NCI-H460 (cell line): ENCODE measurements around the gene MAP3K6. TPM values are rescaled to one million over a fixed set of nuclear protein-coding genes. Genes with fewer than 3 reads are reported as not detected.
"Not testable (repeated sequence)": the region's sequence is repeated elsewhere in the genome, so short reads cannot be mapped to it uniquely, and the experiment has no call there.

ENCODE experiments used
- DNase-seq: peaks from one replicate; pipeline ENCODE4 v3.0.0-alpha.2; 2016; ENCODE audit warnings: low read depth; ENCODE audit errors: extremely low read depth
- polyA plus RNA-seq: library from polyadenylated mRNA; depleted of rRNA; stranded (reverse); fragments of >200 nt; gene quantifications from 2 replicates; pipeline ENCODE4 v1.2.3, GENCODE V29; 2014; cell fraction: nucleus; rRNA removed
- total RNA-seq: library from RNA; depleted of rRNA; stranded (reverse); fragments of >200 nt; shearing (Covaris generic); gene quantifications from 2 replicates; pipeline ENCODE4 v1.2.3, GENCODE V29; 2014; rRNA removed

Gene MAP3K6, protein sequence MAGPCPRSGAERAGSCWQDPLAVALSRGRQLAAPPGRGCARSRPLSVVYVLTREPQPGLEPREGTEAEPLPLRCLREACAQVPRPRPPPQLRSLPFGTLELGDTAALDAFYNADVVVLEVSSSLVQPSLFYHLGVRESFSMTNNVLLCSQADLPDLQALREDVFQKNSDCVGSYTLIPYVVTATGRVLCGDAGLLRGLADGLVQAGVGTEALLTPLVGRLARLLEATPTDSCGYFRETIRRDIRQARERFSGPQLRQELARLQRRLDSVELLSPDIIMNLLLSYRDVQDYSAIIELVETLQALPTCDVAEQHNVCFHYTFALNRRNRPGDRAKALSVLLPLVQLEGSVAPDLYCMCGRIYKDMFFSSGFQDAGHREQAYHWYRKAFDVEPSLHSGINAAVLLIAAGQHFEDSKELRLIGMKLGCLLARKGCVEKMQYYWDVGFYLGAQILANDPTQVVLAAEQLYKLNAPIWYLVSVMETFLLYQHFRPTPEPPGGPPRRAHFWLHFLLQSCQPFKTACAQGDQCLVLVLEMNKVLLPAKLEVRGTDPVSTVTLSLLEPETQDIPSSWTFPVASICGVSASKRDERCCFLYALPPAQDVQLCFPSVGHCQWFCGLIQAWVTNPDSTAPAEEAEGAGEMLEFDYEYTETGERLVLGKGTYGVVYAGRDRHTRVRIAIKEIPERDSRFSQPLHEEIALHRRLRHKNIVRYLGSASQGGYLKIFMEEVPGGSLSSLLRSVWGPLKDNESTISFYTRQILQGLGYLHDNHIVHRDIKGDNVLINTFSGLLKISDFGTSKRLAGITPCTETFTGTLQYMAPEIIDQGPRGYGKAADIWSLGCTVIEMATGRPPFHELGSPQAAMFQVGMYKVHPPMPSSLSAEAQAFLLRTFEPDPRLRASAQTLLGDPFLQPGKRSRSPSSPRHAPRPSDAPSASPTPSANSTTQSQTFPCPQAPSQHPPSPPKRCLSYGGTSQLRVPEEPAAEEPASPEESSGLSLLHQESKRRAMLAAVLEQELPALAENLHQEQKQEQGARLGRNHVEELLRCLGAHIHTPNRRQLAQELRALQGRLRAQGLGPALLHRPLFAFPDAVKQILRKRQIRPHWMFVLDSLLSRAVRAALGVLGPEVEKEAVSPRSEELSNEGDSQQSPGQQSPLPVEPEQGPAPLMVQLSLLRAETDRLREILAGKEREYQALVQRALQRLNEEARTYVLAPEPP (N-terminal part only)
- total RNA-seq: 2.7 and 4.4 TPM in 2 replicates
- polyA plus RNA-seq: 23.6 and 25.4 TPM in 2 replicates

DNA sequence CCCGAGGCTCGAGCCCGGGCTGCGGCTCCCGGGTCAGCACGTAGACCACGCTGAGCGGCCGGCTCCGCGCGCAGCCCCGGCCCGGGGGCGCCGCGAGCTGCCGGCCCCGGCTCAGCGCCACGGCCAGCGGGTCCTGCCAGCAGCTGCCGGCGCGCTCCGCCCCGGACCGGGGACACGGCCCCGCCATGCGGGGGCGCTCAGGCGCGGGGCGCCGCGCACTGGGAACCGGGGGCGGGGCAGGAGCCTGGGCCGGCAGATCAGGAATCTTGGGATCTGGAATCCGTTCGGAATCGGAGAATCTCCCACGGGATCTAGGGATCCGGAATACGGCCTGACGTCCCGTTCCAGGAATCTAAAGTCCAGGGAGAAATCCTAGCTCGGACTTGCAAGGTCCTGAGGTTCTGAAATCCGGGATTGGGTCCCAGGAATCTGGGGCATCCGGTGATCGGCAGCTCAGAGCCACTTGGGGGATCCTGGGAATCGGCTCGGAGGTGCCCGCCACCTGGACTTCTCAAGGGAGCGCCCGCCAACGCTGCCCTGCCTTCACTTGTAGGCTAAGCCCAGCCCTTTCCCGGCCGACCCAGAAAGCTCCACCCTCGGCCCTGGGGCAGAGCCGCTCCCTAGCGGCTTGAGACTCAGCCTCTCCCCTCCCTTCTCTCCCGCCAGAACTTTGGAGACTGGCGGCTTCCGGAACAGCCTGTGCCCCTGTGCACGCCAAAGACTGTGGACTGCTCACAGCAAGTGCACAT is at the start of gene MAP3K6:
MAP3K6 (minus strand) TSS at position 551 of the 749 bp plus-strand sequence; CDS start at position 187, 364 bp downstream.
- DNase-seq: peak; percentile 45

DNA sequence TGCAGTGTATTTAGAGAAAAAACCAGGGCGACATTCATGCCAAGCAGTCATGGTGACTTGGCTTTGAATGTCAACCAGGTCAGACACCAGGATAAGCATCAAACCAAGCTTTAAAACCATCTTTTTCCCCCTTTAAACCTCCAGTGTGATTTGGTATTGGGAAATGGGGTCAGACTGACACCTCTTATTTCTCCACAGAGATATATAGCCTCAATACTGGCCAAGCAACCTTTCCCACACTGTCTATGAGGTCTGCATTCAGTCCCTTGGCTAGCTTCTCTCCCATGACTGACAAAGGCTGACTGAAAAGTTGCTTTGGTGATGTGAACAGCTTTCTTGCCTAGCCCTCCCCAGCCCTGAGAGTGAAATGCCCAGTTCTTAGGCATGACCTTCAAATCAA is 47.3 kb upstream of the MAP3K6 start:
- no peak for DNase-seq

DNA sequence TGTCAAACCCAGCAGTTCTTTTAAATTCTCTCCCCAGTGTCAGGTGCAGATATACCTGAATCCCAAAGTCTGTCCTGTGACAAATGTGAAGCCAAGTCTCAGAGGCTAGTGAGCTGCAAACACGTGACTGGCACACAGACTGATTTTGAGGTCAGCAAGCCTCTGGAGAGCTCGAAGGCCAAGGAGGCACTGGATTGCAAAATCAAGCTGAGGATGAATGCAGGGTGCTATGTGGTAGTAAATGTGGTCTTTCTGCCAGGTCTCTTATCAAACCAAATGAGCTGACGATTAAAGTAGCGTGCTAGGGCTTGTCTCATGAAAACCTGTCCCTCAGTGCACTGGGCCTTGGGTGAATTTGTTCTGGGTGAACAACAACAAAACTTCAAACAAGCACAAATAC is 46.2 kb upstream of the MAP3K6 start:
- DNase-seq: no peak

DNA sequence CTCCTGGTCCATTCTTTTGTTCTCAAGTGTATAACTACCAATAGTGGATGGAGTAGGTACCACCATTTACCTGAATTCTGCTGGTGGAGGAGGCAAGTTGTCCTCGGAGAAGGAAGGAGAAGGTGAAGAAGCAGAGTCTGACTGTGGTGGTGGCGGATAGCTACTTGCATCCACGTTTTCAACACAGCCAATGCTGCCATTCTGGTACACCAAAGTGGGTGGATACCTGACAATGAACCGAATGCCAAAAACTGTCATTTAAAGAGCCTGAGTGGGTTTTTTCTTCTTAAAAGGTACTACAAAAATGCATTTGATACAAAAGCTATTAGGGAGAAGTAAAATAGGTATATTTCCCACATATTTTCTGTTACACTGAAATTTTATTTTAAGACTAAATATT is 45.7 kb upstream of the MAP3K6 start:
- no peak for DNase-seq

DNA sequence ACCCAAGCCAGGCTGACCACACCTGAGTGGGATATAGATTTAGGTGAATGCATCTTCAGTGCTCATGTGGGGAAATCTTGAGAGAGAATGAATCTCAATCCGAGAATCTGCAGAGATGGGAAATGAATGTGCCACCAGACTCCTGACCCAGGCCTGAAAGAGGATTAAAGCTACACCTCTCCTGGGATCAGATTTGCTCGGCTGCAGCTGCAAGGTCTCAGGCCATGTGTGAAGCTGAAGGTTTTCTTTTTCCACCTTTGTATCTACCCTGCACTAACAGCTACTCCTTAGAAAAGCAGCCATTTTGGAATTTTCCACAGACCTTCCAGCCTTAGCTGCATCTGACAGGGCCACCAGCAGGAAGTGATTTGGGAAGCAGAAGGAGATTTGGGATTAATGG is 43.9 kb upstream of the MAP3K6 start:
- no peak for DNase-seq

DNA sequence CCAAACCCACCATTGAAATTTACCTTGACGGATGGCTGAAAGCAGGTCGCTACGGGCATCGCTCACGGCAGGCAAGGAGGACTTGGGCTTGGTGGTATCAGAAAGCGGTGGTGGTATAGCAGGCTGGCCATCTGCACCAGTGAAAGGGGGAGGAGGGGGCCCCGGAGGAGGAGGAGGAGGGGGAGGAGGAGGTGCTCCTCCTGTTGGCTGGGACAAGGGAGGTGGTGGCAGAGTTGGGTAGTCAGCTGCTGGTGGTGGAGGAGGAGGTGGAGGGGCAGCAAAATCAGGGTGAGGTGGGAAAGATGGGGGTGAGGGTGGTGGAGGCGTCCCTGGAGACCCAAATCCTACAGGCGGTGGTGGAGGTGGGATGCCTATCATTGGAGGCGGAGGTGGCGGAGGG is 42.9 kb upstream of the MAP3K6 start:
- DNase-seq: no peak

DNA sequence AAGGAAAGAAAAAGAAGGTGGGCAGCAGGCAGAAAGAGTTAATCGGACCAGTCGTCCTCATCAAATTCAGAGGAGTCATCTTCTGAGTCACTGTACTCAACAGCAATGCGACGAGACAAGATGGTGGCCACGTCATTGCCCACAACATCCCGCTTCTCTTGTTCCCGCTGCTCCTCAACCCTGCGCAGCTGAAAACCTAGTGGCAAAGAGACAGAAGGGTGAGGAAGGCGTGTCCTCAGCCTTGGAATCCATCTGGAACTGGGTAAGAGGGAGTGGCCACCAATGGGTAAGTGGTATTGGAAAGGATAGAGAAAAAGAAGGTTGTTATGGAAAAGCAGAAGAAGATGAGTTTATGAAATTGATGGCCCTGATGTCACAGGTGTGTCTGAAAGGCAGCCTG is 41.4 kb upstream of the MAP3K6 start:
- no peak for DNase-seq

DNA sequence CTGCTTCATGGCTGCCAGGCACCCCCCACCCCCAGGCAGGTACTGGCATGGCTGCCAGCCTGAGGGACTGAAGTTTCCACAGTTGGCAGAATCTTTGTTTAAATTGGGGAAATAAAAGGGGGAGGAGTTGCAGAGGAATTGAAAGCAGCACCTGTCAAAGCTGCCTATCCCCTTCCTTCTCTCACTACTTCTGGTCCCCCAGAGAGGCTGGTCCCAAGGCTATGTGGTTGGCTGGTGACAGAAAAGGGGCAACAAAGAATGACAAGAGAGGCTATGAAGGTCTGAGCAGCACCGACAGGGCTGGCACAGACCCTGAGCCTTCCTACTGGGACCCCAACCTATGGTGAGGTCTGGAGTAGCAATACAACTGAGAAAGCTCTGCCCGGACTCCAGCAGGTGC is 40.0 kb upstream of the MAP3K6 start:
- not testable (repeated sequence) for DNase-seq

DNA sequence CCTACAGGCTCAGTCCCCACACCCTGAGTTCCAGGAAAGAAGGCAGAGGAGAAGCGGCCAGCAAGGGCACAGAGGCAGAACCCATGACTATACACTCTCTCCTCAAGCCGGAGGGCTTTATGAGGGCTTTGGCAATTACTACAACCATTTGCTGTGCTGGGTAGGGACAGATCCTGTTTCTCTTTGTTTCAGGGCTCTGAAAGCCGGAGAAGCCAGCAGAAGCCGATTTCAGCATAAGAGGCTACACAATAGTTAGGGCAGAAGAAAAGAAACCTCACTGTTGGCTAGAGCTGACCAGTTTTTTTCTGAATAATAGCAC is 39.6 kb upstream of the MAP3K6 start:
- no peak for DNase-seq

DNA sequence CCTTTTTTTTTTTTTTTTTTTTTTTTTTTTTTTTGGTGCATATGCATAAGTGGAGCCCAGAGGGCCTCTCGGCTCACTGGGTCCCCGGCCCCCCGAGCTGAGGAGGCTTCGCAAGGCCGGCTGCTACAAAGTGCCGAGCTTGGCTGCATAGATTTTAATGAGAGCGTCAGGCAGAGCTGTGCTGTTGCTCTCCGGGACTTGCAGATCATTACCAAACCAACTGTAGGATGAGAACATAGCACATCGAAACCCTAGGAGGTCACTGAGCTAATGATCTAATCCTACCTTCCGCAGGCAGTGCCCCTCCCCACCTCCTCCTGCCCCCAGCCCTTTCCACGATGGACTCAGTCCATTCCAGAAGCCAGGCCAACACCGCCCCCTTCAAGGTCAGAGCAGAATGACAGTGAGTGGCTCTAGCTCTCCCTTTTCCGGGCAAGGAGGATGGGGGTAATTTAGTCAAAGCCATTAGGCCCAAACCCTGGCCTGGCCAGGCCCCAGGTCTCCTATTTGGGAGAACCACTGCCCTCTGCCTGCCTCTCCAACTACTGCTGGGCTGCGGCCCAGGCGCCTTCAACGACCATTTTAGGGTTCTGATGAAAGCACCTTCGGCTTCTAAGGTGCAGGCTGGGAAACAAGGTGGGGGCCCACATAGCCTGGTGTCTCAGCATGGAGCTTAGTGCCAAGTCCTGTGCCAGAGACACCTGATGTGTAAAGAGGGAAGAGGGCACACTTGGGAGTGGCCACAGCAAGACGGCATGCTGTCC is 39.0 kb upstream of the MAP3K6 start:
- not testable (repeated sequence) for DNase-seq

DNA sequence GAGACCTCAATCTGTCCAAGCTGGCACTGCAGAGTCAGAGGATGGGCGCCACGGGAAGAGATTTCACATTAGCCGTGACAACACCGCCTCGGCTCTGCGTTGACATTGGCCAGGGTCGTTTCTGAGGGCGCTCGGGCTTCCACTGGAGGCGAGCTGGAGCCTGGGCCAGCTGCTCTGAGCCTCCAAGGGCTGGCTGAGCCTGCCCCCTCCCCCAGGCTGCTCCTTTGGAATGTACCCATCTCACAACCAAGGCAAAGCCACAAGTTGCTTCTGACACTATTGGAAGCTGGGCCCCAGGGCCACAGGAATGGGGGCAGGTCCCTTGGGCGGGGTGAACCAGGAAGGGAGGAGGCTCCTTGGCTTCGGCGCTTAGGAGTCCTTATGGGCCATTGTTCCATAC is 38.3 kb upstream of the MAP3K6 start:
- no peak for DNase-seq

DNA sequence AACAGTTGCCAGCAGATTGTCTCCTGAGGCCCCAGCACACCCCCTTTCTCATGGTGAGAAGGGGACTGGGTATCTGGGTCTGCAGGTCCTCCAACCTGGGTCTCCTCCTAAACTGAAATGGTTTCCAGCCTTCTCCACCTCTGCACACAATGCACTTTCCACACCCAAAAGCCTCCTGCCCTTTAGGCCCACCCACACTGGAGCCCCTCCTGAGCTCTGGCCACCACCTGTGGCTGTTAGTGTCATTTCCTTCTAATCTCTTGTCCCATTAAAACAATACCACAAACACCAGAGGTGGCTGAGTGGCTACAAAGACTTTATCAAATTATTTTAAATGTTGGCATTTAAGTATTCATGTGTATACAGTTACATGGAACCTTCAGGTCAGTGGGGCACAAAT is 37.2 kb upstream of the MAP3K6 start:
- no peak for DNase-seq

DNA sequence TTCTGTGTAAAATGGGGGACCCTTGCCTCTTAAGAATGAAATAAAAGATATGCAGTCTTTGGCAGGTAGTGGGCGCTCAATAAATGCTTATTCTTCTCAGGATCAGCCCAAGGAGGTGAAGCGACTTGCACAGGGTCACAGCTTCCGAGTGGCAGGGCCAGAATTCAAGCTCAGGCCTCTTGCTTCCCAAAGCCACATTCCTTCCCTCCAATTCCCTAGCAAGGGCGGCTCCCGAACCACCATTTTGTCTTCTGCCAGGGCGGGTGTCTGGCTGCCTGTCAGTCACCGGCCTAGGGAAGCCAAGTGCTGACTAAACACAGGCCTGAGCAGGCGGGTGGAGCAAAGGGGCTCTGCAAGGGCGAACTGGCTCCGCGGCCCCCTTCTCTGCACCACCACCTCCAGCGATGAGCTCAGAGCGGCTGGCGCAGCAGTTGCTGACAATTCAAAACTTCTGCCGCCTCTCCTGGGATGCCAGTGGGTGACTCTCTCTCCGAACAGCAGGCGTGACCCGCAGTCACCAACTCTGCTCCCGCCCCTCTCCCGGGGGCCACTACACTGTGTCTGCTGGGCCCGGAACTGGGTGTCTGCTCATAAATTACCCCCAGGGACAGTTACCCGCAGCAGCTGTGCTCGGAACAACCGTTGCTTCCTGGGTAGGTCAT is 36.4 kb upstream of the MAP3K6 start:
- no peak for DNase-seq

DNA sequence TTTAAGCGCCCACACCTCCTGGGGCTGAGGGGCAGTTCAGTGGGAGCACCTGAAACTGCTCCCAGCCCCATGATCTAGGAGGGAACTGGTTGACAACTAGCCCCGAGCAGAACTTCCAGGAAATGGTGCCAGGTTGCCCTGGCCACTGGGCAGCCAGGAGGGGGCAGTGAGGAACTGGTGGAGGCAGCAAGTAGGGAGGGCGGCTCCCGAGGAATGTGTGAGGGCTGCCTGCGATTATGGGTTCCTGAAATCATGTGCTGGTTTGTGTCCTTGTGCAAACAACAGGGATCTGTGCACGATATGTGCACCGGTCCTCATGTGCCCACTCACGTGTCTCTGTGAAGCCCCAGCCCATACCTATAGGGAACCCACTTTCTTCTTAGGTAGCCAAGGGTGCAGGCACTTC is 35.6 kb upstream of the MAP3K6 start:
- no peak for DNase-seq

DNA sequence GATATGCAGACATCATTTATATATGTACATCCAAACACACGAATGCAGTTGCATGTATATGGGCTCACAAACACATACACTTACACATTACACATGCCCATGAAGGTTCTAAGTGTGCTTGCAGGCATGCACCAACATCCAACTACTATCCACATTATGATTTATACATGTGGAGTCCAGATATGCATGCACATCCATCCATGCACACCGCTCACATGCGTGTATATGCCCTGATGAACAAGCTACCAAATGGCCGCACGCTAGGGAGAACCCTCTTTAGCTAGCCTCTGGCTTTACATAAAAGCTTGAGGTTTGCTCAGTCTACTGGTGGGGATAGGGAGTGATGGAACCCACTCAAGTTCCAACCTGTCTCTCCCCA is 34.2 kb upstream of the MAP3K6 start:
- DNase-seq: no peak

DNA sequence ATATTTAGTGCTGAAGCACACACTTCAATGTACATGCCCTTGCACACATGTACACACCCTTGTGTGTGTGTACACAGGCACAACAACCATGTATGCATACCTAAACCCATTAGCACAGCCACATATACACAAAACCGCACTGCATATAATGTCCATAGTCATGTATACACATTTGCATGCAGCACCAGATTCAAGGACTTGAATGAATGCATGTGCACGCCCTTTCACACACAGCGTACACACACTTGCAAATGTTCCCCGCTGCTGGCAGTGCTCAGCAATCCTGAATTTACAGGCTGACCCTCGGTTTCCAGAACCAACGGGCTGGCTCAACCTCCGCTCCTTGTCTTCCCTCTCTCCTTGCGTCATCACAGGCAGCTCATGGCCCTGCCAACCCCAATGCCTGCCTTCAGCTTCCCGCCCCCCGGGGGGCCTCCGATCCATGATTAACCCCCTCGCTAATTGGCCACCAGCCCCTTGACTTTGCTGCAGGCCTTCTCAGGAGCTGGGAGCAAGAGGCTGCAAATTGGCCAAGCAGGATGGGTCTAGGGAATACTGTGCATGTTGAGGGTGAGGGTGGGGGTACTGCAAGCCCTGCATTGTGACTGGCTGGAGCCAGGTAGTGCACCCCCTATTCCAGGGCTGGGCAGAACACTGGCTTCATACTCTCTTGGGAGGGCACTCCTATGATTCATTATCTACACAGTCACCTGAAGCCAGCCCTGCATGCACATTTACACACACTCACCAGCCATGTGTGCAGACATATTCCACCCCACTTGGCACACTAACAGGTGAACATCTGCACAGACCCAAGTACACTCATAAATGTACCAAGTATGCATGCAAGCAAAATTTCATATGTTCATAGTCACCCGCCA is 33.6 kb upstream of the MAP3K6 start:
- no peak for DNase-seq

DNA sequence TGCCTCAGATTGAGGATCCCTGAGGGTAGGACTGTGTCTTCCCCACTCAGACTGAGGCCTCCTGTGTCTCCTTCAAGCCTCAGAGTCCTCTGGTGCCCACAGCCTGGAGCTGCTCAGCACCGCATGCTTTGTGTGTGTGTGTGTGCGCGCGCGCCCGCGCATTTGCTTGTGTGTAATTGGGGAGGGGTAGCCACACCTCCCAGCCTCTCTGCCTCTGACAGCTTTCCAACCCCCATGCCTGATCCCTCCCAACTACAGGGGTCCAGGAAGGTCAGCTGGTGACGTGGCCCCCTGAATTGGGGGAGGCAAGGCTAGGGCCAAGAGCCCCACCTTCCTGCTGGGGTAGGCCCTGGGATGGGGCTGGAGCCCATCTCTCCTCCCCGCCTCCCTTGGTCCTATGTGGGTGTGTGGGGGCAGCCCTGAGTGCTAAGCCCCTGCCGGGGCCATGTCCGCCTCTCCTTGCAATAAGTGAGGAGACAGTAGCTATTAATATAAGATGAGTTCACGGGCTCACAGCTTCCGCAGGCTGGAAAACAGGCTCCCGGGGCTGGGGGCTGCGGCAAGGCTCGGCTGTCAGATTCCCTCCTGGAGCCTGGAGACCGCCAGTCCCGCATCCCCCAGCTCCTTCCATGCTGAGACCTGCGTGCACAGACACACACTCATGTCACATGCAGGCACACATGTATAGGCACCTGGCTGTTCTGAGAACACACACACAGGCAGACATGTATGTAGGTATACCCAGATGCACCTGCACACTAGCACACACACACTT is 32.7 kb upstream of the MAP3K6 start:
- no peak for DNase-seq
